Left forelimb (tissue), 1 donor: ENCODE results near the gene TPI1.
"Not testable (repeated sequence)": the region's sequence is repeated elsewhere in the genome, so short reads cannot be mapped to it uniquely, and the experiment has no call there.

Source experiments
- DNase-seq: peaks from one replicate; pipeline ENCODE4 v3.0.0-alpha.2; 2018; ENCODE audit warnings: low spot score

Gene TPI1

GRCh38 chr12:6847676-6848075 lies 19.7 kb upstream of the TPI1 start:
- no peak for DNase-seq

GRCh38 chr12:6849427-6849826 lies 17.9 kb upstream of the TPI1 start:
- DNase-seq, result no peak

- no peak for DNase-seq
These were observed 17.3 kb upstream of the TPI1 start for GRCh38 chr12:6849976-6850560.

GRCh38 chr12:6850796-6851152 lies 16.6 kb upstream of the TPI1 start:
- no peak for DNase-seq

- peak; percentile 92 for DNase-seq
These were observed 16.0 kb upstream of the TPI1 start, which contains the start of gene CDCA3 for GRCh38 chr12:6851153-6851920. CDCA3 (minus strand) TSS chr12:6851286; CDS start chr12:6850952, 334 bp downstream.

GRCh38 chr12:6851921-6852650 lies 15.2 kb upstream of the TPI1 start, which contains the start of gene USP5:
USP5 (plus strand) TSS chr12:6852150; CDS start chr12:6852180, 30 bp downstream.
- DNase-seq, result peak; percentile 99

- DNase-seq, result no peak
These were observed 14.5 kb upstream of the TPI1 start for GRCh38 chr12:6852651-6853354.

GRCh38 chr12:6853626-6854025 lies 13.7 kb upstream of the TPI1 start:
- DNase-seq, result no peak

- no peak for DNase-seq
These were observed 13.3 kb upstream of the TPI1 start for GRCh38 chr12:6854036-6854435.

GRCh38 chr12:6855322-6855721 lies 12.0 kb upstream of the TPI1 start:
- DNase-seq, result no peak

GRCh38 chr12:6858799-6859198 lies 8.5 kb upstream of the TPI1 start:
- DNase-seq, result no peak

GRCh38 chr12:6860116-6860515 lies 7.2 kb upstream of the TPI1 start:
- no peak for DNase-seq

- no peak for DNase-seq
These were observed 6.4 kb upstream of the TPI1 start for GRCh38 chr12:6860942-6861341.

- no peak for DNase-seq
These were observed 5.9 kb upstream of the TPI1 start for GRCh38 chr12:6861391-6861790.

GRCh38 chr12:6863033-6863432 lies 4.3 kb upstream of the TPI1 start:
- DNase-seq, result no peak

- DNase-seq, result no peak
These were observed 3.6 kb upstream of the TPI1 start for GRCh38 chr12:6863586-6864321.

- DNase-seq, result not testable (repeated sequence)
These were observed 2.0 kb upstream of the TPI1 start for GRCh38 chr12:6865307-6865706.

GRCh38 chr12:6866163-6866919 lies 990 bp upstream of the TPI1 start:
- DNase-seq, result no peak

- DNase-seq, result no peak
These were observed 365 bp upstream of the TPI1 start for GRCh38 chr12:6866920-6867412.

GRCh38 chr12:6868211-6869048 lies 1.1 kb downstream of the TPI1 start:
- no peak for DNase-seq
